Transverse colon (tissue), 4 donors: ENCODE results near the gene CHN1.

Source experiments
- CTCF ChIP-seq, 5 experiments: fragments of 200-600 bp in 3 of 5; fragments of 450-650 bp in 2 of 5; sonication (generic) in 3 of 5; IDR thresholded peaks; 1 replicate in 2 of 5; 2 replicates in 3 of 5; pipeline ENCODE4 v1.5.1; 2016 to 2017; ENCODE audit warnings: antibody characterized with exemption in 5 of 5, inconsistent platforms in 3 of 5, mild to moderate bottlenecking in 2 of 5, moderate library complexity in 1 of 5
- EP300 ChIP-seq: sonication (generic); formaldehyde crosslinking; IDR thresholded peaks from one replicate; pipeline ENCODE4 v1.6.1; 2017; ENCODE audit warnings: antibody characterized with exemption, low read depth
- POLR2A ChIP-seq: fragments of 450-650 bp; IDR thresholded peaks from one replicate; pipeline ENCODE4 v1.6.1; 2016; ENCODE audit warnings: antibody characterized with exemption, mild to moderate bottlenecking, moderate library complexity
- POLR2AphosphoS5 ChIP-seq, 3 donors: sonication (generic); formaldehyde crosslinking; IDR thresholded peaks; one replicate each; pipeline ENCODE4 v1.6.1; 2016; ENCODE audit warnings: antibody characterized with exemption in 3 of 3

GRCh38 chr2:175007510-175007909, 2.3 kb upstream of the CHN1 start:
- TF ChIP-seq CTCF (IDR thresholded peaks at IDR 0.05) (no peak), POLR2A (no peak), POLR2AphosphoS5 (IDR thresholded peaks at IDR 0.05) (no peak), EP300 (no peak)
